CD4-positive, alpha-beta T cell treated with Interleukin-1 beta for 1 hour (primary cell): ENCODE measurements around the gene JAM3.
"Not testable (repeated sequence)": the region's sequence is repeated elsewhere in the genome, so short reads cannot be mapped to it uniquely, and the experiment has no call there.

Experiments used
- DNase-seq, 2 donors: peaks; one replicate each; pipeline ENCODE4 v3.0.0-alpha.2; 2020 to 2022

Gene JAM3

DNA sequence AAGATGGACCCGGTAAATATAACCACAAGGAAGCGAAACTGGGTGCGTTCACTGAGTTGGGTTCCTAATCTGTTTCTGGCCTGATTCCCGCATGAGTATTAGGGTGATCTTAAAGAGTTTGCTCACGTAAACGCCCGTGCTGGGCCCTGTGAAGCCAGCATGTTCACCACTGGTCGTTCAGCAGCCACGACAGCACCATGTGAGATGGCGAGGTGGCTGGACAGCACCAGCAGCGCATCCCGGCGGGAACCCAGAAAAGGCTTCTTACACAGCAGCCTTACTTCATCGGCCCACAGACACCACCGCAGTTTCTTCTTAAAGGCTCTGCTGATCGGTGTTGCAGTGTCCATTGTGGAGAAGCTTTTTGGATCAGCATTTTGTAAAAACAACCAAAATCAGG is 80.5 kb downstream of the JAM3 start:
- DNase-seq: no peak

- no peak for DNase-seq
These were observed 81.5 kb downstream of the JAM3 start for GRCh38 chr11:134150195-134150903.

- DNase-seq: no peak
These were observed 82.3 kb downstream of the JAM3 start for GRCh38 chr11:134151083-134151747.

DNA sequence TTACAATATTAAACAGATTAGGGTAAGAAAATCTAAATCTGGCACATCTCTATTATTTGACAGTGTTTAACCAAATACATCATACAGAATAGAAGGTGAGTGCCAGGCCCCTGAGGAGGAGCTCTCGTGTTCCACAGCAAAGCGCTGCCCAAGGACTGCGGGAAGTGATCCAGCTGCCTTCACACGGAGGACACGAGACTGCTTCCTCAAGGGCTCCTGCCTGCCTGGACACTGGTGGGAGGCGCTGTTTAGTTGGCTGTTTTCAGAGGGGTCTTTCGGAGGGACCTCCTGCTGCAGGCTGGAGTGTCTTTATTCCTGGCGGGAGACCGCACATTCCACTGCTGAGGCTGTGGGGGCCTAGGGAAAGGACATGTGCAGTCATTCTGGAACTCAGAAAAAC is 83.8 kb downstream of the JAM3 start:
- DNase-seq: no peak

DNA sequence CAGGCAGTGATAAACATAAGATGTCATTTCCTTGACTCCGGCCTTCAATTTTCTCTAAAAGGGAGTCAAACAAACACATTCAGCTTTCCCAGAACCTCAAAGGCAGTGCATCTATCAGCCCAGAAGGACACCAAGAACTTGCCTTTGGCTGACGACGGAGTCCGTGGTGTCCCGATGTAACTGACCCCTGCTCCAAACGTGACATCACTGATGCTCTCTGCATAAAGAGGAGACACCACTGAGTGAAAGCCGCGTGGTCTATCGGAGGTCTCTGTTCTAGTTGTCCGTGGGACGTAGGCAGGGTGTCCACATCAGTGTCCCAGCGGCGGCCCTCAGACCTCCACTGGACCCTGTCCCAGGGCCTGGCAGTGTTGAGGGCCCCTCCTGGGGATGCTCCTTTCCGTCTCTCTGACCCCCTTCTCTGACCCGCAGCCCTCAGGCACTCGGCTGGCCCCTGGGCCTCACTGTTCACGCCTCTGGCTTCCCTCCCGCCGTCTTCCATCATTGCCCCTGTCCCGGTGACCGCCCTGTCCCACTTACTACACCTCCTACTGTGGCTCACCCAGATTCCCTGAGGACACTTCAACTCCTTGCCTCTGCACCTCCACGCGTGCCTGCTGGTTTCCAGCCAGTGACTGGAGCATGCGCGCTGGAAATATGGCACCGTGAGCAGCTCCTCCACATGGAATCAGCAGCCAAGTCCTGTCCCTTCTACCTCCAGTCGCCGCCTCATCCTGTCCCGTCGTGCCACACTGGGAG is 84.5 kb downstream of the JAM3 start:
- no peak for DNase-seq

GRCh38 chr11:134154441-134154840 is 85.6 kb downstream of the JAM3 start:
- DNase-seq: no peak

- no peak for DNase-seq
These were observed 86.6 kb downstream of the JAM3 start for GRCh38 chr11:134155456-134155855.

DNA sequence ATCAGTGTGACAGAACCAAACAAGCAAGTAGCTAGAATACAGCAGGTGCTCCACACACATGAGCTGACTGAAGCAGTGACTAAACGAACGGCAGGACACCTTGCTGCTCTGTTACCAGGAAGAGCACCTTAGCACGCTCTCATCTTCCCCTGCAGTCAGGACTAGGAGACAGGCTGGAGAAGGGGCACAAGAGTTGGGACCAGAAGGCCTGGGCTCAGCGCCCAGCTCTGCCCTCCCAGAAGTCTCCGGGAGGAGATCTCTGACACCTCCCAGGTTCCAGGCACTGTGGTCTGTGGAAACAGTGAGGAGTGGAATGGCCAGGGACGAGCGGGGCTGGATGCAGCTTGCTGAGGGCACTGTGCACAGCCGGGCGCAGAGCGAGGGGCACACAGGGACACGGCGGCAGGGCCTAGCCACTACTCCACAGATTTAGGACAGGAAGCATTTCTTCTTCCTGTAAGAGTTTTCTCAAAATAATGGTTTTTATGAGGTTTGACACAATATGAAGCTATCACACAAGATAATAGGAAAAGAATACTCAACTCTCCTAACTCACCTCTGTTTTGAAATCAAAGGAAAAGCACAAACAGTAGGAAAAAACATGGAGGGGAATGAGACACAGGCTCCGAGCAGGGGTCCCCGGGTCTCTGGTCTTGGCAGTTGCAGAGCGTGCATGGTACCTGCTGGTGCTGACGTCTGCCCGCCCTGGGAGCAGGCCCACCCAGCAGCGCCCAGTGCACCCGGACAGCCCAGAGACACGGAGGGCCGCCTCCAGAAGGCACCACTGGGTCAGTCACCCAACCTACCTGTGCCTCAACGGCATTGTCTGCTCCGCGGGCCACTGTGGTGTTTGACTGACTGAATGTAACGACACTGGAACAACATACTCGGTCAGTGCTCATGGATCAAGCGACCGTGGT is 87.3 kb downstream of the JAM3 start:
- no peak for DNase-seq

- DNase-seq: no peak
These were observed 88.6 kb downstream of the JAM3 start for GRCh38 chr11:134157451-134157850.

GRCh38 chr11:134158023-134158422 is 89.2 kb downstream of the JAM3 start:
- DNase-seq: no peak

- DNase-seq: no peak
These were observed 90.8 kb downstream of the JAM3 start for GRCh38 chr11:134159652-134160051.

DNA sequence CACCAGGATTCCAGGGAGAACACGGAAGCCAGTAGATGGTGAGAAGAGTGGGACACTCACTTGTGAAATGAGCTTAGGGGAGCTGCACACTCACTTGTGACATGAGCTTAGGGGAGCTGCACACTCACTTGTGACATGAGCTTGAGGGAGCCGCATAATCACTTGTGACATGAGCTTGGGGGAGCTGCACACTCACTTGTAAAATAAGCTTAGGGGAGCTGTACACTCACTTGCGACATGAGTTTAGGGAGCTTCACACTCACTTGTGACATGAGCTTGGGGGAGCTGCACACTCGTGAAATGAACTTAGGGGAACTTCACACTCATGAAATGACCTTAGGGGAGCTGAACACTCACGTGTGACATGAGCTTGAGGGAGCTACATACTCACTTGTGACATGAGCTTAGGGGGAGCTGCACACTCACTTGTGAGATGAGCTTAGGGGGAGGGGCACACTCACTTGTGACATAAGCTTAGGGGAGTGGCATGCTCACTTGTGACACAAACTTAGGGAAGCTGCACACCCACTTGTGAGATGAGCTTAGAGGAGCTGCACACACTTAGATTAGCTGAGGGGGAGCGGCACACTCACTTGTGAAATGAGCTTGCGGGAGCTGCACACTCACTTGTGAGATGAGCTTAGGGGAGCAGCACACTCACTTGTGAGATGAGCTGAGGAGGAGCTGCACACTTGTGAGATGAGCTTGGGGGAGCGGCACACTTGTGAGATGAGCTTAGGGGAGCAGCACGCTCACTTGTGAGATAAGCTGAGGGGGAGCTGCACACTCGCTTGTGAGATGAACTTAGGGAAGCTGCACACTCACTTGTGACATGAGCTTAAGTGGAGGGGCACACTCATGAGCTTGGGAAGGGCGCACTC is 95.9 kb downstream of the JAM3 start:
- no peak for DNase-seq

DNA sequence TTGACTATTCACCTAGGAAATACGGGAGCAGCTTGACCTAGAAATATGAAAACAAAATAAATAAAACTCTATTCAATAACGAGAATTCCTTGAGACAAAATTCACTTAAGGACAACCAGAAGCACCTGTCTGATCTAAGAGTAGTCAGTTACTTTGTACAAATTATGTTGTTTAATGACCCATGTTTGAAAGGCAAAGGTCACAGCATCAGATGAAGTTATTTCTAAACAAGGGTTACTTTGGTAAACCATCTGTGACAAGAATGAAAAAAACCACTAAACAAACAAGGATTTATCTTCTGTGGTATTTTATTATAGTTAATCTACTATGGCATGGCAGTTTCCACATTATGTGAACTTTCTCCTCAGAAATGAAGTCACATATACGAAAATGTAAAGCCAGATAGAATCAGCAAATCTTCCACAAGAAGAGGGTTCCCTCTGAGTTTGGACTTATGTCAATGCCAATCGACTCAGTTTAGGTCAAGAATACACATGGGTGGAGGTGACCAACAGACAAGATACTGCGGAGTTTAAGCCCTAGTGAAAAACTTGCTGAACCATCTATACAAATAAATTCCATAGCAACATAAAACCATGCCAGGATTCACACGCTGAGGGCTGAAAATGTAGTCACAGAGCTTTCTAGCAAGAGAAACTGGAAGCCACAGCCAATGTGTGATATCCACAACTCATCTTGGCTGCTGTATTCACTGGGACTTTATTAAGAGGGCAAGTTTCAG is 101.5 kb downstream of the JAM3 start:
- DNase-seq: no peak

GRCh38 chr11:134170919-134171281 is 102.0 kb downstream of the JAM3 start:
- no peak for DNase-seq

GRCh38 chr11:134171951-134172350 is 103.1 kb downstream of the JAM3 start:
- no peak for DNase-seq

- no peak for DNase-seq
These were observed 104.4 kb downstream of the JAM3 start for GRCh38 chr11:134173296-134173695.

GRCh38 chr11:134176284-134176683 is 107.4 kb downstream of the JAM3 start:
- no peak for DNase-seq

GRCh38 chr11:134178032-134178674 is 109.3 kb downstream of the JAM3 start:
- no peak for DNase-seq

DNA sequence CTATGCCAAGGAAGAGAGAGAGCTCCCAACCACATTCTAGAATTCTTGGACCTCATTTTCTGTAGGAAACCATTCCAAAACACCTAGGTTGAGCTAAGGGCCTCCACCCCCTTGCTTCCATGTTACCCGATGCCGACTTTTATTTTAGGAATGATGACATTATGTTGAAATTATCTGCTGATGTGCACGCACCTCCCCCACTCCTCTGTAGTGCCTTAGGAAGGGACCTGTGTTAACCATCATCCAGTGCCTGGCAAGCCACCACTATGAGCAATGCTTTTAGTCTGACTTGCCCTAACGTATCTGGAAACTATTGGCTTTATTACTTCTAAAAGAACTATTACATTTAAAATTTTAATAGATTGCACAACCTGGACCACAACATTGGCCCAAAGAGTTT is 112.8 kb downstream of the JAM3 start:
- no peak for DNase-seq

DNA sequence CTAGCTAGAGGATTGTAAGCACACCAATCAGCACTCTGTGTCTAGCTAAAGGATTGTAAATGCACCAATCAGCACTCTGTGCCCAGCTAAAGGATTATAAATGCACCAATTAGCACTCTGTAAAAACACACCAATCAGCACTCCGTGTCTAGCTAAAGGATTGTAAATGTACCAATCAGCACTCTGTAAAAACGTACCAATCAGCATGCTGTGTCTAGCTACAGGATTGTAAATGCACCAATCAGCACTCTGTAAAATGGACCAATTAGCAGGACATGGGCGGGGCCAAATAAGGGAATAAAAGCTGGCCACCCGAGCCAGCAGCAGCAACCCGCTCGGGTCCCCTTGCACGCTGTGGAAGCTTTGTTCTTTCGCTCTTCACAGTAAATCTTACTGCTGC is 119.2 kb downstream of the JAM3 start:
- not testable (repeated sequence) for DNase-seq

GRCh38 chr11:134196756-134197155 is 127.9 kb downstream of the JAM3 start:
- peak in 1 of 2 donors; percentile 8 for DNase-seq
